ENCODE data around the gene ARHGAP12. TPM values are rescaled to one million over a fixed set of nuclear protein-coding genes. Genes with fewer than 3 reads are reported as not detected.

ARHGAP12 gene
- total and polyA plus RNA-seq, 2 donors from 2014 or later, result 15.0 to 30.9 TPM

DNA sequence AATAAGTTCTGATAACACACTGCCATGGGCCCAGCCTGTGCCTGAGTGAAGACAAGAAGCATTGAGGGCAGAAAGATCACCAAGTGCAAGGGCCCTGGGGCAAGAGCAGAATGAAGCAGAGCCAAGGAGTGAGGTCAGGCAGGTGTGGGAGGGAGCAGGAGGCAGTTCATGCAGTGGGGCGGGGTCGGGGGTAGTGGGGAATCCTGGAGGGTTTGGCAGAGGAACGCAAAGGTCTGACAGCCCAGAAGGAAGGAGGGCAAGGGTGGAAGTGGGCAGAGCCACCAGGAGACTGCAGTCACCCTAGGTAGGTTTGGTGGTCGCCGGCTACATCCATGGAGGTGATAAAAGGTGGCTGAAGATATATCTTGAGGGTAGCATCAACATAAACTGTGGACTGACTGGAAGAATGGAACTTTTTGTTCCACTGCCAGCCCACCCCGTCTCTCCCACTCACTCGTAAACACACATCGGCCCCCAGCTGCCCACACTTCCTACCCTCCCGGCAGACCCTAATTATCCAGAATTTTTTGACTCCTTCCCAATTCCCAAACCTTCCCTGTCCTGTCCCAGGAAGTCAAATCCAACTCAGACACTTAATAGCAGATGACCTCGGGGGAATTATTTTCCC lies 172.4 kb downstream of the ARHGAP12 start:
- peaks cover 0 to 6% (median 0%) of the 10 kb centered on the region in 3 donors for H3K4me1 ChIP-seq (ENCODE audit: control insufficient read depth in 2 of 3, insufficient read depth in 2 of 3, low read depth in 1 of 3, low read length in 3 of 3)
- TF ChIP-seq CTCF (IDR thresholded peaks at IDR 0.05; ENCODE audit: borderline replicate concordance, extremely low read depth, insufficient read depth), result no peak

More for the DNA sequence above, 172.4 kb downstream of the ARHGAP12 start:
- Histone ChIP-seq H3K27me3 (ENCODE audit: control insufficient read depth, insufficient read depth, low read length) (no peaks in the 10 kb centered on the region), H3K9me3 (ENCODE audit: control insufficient read depth in 2 of 3, insufficient read depth in 1 of 3, low read length in 3 of 3) (no peaks in the 10 kb centered on the region), H3K36me3 (ENCODE audit: control insufficient read depth in 2 of 3, insufficient read depth in 3 of 3, low read length in 3 of 3) (no peaks in the 10 kb centered on the region), H3K4me3 (ENCODE audit: low read length in 3 of 3) (no peak overlapping the region), H3K9ac (ENCODE audit: low read length in 3 of 3) (no peak overlapping the region), H3K27ac (ENCODE audit: low read depth in 2 of 2, low read length in 2 of 2) (no peak overlapping the region)
- intact Hi-C loops (cut with DNase I), result no loop called here
- FAIRE-seq (no peak), DNase-seq (no peak)

Other genes starting within 250 kb of the ARHGAP12 start
- gene KIF5B, start 127.6 kb upstream of the ARHGAP12 start, total RNA-seq, result 77.2 TPM
- 26.9 TPM for gene KIF5B, start 127.6 kb upstream of the ARHGAP12 start, polyA plus RNA-seq (ENCODE audit: insufficient read depth, low read depth, low replicate concordance)

Data from kidney (tissue), 14 donors.